ENCODE results near the gene PAFAH2.
"Not testable (repeated sequence)": the region's sequence is repeated elsewhere in the genome, so short reads cannot be mapped to it uniquely, and the experiment has no call there.

PAFAH2 gene

DNA sequence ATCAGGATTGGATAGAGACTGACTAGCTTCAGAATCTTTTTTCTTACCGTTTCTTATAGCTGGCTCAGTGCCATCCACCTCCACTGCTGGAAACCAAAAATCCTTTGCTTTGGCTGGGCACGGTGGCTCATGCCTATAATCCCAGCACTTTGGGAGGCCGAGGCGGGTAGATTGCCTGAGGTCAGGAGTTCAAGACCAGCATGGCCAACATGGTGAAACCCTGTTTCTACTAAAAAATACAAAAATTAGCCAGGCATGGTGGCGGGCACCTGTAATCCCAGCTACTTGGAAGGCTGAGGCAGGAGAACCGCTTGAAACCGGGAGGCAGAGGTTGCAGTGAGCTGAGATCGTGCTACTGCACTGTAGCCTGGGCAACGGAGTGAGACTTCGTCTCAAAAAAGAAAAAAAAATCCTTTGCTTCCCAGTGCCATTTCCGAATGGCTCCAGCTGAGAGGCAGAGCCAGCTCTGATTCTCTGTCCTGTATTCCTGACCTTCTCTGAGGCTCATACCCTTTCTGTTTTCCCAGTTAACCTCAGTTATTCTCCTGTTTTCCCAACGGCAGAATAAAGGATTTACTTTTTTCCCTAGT is 65.0 kb downstream of the PAFAH2 start:
- not testable (repeated sequence) for DNase-seq (ENCODE audit: low read depth in 2 of 2)

DNA sequence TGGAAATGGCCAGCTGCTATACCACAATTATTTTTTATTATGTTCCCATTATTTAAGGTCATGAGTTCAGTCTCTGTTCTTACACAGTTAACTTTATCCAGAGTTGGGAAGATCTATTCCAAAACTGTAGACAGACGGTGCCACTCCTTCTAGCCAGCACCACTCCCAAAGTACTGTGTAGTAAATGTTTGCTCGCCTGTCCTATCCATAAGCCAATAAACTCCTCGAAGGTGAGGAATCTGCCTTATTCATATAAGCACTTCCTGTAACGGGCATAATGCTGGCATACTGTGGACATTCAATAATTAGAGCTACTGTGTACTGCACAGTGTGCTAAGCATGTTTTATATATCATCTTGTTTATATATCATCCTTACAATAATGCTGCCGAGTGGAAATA is 65.5 kb downstream of the PAFAH2 start:
- DNase-seq (ENCODE audit: low read depth in 2 of 2): no peak

DNA sequence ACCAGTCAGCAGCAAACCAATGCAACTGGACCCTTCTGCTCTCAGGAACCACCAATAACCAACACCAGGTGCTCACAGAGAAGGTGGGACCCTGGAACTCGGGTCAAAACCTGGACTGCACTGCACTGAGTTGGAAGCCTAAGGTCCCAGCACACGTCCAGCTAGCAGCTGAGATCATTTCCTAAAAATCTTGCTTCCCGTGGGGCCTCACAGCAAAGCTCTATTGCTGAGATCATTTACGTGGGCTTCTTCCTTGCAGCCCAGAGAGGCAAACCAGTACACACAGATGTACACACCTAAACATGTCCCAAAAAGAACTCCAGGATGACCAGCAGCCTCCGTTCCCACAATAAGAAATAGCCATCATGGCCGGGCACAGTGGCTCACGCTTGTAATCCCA is 68.8 kb downstream of the PAFAH2 start:
- DNase-seq (ENCODE audit: low read depth in 2 of 2): no peak

DNA sequence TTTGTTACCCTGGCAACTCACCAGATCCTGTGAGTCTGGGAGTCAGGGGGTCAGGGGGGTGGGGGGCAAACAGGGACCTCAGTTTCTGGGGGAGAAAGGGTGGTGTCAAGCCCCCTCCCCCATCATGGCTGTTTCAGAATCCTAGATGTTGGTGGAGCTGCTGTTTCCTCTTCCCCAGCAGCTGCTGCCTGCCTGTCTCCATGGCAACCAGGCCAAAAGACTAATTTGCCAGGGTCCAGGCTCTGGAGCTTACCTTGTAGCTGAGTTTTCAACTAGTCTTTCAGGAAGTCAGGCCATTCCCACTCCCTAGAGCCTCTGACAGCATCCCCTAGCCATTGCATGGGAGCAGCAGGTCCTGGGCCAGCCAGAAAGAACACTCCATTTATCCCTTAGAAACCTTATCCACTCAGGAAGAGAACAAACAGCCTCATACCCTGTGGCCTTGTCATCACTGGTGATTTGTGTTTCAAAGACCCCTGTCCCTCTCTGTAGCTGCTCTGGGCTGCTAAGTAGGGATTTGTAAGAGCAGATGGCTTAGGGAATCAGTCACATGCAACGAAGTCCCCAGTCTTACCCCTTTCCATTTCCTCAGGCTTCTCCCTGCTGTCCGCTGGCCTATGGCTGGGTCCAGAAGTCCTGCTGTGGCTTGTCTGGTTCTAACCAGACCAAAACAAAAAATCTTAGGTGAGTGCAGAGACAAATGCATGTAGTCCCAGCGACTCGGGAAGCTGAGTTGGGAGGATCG is 70.2 kb downstream of the PAFAH2 start:
- DNase-seq (ENCODE audit: low read depth in 2 of 2): no peak

DNA sequence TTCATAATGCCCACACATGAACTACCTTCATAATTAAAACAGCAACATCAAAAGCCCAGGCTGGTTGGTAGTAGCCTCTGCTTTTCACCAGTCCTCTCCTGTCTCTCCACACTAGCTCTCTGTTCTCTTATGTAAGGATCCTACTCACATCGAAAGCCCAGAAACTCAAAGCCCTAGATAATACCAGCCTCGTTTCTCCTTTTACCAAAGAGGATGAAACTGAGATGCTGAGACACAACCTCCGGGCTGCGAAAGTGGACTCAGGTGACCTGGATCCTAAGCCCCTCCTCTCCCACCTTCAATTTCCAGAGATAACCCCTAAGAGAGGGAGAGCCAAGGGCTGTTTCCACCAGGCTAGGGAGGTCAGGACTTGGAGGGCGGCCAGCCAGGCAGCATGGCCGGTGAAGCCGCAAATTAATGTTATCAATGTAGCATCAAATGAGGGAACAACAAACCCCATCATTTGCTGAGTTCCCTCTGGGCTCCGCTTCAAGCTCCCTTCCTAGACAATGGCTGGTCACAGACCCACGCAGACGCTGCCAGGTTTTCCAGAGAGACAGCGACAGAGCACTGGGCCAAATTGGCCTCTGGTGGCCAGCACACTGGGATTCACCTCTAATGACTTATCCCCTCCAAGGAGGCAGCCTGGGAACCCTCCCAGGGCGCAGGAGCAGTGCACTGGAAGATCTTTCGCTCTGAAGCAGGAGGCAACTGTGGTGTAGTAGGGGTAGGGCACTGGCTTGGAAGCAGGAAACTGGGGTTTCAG is 70.9 kb downstream of the PAFAH2 start:
- no peak for DNase-seq (ENCODE audit: low read depth in 2 of 2)

DNA sequence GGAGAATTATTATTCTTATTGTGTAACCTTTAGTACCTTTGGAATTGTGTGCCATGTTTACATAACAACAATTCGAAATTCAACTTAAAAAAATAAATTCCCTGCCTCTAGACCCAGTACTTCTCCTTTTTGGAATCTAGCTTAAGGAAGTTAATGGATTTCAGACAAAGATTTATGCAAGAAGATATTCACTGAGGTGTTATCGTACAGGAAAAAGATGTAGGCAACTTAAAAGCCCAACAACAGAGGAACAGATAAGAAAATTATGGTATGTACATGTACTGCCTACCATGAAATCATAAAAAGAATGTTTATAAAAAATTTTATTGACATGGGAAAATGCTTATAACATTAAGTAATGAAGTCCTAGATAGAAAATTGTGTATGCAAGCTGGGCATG is 73.4 kb downstream of the PAFAH2 start:
- no peak for DNase-seq (ENCODE audit: low read depth in 2 of 2)

DNA sequence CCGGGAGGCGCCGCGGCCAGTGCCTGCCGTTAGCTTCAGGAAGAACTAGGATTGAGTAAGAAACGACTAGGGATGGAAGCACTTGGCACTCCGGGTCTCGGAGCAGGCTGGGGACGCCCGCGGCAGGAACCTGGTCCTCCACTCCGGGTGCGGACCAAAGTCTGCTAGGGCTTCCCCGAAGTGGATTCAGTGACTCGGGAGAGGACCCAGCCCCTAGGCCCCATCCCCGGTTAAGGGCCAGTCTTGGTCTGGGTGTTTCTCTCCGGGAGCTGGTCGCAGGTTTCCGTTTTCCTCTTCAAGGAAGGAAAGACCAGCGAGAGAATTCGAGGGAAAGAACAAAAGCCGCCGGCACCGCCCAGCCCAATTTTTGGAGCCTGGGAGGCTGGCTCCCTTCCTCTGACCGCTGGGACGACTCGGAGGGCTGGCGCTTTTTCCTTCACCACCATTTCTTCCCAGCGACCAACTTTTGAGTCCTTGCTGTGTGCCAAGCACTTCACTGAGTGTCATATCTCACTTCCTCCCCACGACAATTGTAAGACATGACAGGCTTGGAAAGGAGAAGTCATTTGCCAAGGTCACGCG is 74.8 kb downstream of the PAFAH2 start:
- no peak for DNase-seq (ENCODE audit: low read depth in 2 of 2)

DNA sequence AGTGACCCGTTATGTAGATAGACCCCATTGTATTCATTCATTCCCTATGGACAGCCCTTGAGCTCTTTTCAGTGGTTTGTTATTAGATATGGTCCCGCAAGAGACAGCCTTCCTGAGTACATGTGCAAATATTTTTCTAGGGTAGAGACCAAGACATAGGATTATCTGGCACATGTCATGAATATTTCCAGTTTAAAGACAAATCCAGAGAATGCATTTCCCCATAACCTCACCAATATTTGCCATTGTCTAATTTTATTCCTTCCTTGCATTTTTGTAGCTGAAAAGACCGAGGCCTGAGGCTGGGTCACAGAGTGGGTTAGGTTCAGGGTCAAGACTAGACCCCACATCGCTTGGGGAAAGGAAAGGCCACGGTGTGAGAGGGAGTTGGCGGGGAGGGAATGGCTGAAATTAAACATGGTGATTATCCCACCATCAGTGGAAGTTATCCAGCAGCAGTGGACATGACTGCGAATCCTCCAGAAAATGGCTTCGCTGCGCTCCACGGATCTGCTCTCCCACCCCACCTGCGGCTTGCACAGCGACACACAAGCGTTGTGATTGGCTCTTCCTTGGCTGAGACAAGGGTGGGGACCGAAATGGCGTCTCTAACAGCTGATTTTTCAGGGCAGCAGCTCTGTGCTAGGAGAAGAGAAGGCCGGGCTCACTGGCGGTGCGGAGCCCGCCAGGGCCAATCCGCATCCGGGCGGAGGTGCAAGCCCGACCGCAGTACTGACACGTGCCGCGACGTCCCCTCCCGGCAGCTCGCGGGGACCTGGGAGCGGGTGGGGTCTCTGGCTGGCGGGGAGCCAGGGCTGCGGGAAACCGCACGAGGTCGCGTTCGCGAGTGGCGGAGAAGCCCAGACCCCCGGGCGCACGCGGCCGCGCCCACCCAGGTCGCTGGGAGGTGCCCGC is 75.5 kb downstream of the PAFAH2 start:
- DNase-seq (ENCODE audit: low read depth in 2 of 2): peak in 1 of 2 experiments; percentile 19

DNA sequence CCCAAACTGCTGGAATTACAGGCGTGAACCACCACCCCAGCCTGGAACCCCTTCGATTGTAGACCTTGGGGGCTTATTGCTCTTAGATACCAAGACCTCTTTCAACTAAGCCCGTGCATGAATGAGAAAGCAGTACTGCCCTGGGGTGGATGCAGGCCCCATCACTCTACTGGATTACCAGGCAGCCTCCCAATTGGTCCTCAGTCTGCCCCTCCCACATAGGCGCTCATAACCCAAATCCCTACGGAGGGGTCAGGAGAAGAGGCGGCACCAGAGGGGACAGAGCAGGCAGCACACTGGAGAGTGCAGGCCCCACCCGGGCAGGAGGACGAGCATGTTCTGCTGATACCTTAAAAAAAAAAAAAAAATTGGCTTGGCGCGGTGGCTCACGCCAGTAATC is 79.2 kb downstream of the PAFAH2 start:
- no peak for DNase-seq (ENCODE audit: low read depth in 2 of 2)

DNA sequence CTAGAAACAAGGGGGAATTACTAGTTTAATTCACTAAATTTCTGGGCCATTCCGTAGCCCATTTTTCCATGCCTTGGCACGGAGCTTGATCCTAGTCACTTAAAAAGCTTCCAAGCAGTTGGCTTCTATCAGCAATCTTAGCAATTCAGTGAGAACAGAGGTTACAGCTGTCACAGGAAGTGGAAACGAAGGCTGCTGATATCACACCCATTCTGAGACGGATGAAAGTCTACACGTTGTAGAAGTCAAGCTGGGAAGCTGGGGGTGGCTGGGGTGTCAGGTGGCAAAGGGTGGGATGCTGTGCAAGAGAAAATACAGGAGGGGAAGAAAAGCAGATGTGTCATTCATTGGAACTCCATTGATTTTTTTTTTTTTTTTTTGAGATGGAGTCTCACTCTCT is 79.9 kb downstream of the PAFAH2 start:
- no peak for DNase-seq (ENCODE audit: low read depth in 2 of 2)

DNA sequence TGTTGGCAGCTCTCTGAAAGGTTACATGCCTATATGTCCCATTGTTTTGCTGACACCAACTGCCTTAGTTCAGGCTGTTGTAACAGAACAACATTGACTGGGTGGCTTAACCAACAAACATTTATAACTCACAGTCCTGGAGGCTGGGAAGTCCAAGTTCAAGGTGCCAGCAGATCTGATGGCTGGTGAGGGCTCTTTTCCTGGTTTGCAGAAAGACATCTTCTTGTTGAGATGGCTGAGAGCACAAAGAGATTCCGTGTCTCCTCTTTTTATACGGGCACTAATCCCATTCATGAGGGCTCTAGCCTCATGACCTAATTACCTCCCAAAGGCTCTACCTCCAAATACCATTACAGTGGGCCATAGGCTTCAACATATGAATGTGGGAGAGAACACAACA is 81.4 kb downstream of the PAFAH2 start:
- DNase-seq (ENCODE audit: low read depth in 2 of 2): no peak

DNA sequence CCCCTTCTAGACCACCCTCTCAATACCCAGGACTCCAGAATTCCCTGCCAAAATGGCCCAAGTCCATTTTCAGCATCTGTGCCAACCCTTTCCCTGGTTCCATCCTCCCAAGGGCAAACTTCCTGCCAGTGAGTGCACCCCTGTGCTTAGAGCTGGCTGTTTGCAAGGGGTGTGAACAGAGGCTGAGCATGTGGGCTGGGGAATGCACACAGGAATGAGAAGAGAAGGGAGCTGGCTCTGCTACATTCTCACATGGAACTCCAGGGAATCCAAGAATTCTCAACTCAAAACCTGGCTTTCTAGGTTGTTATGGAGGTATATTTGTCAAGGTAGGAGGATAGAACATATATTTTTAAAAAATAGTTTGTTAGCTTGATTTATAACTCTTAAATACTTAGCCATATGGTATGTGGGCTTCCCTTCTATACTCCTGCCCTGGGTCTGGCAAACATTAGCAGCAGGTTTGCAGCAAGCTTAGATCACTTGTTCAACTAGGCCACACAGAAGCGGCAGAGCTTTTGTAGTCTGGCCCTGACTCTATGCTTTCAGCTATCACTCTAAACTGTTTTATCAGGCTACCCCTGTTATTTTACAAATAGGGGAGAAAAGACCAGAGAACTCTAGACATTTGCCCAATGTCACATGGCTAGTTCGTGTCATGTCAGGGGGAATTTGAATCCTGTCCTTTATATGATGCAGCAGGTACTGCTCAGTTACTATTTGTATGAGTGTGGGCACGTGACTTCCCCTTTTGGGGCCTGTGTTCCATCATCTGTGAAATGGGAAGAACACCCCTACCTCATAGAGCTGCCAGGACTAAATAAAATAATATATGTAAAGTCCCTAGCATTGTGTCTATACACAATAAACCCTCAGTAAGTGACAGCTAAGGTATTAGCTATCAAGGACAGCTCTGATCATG is 83.5 kb downstream of the PAFAH2 start:
- DNase-seq (ENCODE audit: low read depth in 2 of 2): no peak

DNA sequence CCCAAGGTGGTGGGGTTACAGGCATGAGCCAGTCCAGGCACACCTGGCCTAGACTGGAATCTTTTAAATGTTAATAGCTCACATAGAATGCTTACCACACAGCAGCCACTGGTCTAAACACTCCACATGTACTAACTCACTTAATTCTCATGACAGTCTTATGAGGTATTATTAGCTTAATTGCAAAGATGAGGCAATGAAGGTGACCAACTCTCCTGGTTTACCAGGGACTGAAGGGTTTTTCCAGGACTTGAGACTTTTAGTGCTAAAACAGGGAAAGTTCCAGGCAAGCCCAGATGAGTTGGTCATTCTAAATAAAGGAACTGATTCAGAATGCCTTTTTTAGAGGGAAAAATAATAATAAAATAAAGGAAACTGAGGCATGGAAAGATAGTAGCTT is 84.7 kb downstream of the PAFAH2 start:
- no peak for DNase-seq (ENCODE audit: low read depth in 2 of 2)

DNA sequence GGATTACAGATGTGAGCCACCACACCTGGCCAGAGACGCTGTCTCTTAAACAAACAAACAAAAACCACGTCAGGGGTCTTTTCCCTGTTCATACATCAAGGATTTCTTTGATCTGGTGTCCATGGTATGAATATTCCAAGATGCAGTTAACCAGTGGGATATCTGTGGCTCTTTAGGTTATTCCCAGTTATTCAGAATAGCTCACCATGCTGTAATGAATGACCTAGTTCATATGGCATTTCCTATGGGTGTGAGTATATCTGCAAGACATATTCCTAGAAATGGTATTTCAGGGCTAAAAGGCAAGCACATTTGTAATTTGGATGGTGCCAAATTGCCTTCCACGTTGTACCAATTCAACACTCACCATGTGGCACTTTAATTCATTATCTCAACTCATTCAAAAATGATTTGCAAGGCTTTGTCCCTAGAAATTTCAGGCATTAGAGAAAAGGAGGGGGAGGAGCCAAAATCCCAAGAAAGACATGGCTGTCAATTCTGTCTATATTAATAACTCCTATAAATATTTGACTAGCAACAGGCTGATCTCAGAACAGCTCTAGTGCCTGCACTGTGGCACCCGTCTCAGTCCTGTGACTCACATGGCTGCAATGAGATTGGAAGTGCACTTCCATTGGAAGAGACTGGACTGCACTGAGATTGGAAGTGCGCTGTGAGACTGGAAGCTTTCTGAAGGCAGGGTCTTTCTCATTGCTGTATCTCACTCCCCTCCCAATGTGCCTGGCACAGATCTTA is 85.6 kb downstream of the PAFAH2 start:
- DNase-seq (ENCODE audit: low read depth in 2 of 2): no peak

DNA sequence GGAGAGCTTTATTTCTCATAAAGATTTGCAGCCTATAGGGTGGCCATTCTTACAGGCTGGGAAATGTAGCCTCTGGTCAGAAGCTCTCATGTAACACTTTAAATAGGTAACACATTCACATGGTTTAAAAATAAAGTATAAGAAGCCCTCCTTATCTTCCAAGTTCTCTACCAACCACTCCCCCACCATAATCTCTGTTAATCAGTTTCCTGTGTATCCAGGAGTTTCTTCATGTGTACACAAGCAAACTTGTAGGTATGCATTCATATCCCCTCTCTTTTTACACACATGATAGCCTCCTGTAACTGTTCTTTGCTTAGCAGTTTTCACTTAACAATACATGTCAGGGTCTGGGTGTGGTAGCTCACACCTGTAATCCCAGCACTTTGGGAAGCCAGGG is 86.7 kb downstream of the PAFAH2 start:
- no peak for DNase-seq (ENCODE audit: low read depth in 2 of 2)

Measured in stimulated activated CD4-positive, alpha-beta T cell treated with anti-CD3 and anti-CD28 coated beads, Interleukin-12 subunit alpha, Interleukin-12 subunit beta, amount 100 ng/mL, for 24 hours (primary cell).